ENCODE results near the gene JAG1. TPM values are rescaled to one million over a fixed set of nuclear protein-coding genes. Genes with fewer than 3 reads are reported as not detected.

The JAG1 gene
- total RNA-seq, 6 donors from 2014 or later: 37.7 to 57.4 (median 47.0) TPM

DNA sequence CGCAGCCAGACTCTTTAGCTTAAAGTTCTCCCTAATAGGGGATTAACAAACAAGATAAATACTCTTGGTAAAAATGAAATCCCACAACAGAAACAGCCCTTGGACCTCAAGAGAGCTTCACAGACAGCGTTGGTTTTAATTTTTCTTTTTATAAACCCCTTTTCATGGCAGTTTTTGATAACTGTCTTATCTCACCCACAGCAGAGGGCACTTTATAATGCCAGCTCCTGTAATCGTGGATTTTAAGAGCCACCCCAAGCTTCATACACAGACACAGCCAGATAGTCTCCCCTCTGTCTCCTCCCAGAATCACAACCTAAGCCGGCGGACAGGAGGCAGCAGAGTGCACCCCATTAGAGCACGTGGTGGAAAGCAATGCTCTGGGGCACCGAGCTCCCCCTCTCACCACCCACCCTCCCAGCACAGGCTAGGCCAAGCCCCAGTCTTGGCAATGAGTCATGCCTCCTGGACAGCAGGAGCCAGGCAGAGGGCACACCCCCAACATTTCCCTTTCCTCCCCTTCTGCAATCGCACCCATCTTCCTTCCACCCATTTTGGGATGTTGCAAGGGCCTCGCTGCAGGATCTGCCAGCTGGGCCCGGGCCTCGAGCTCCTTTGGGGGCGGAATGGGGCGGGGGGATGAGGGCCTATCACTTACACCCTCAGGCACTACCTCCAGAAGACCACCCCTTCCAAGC, 2.4 kb downstream of the JAG1 start:
- 3 to 4% methylated on average over 8 to 12 of the region's 13 CpGs for WGBS, 2 donors
- no peaks in the 10 kb centered on the region for H3K27me3 ChIP-seq
- peaks cover 0 to 22% (median 3%) of the 10 kb centered on the region in 4 donors for H3K36me3 ChIP-seq
- DNase-seq: peak in 1 of 2 donors; percentile 94
- peak overlapping the region; percentile 94 to 99 (median 98) for H3K27ac ChIP-seq
- ATAC-seq (ENCODE audit: low FRiP score in 2 of 2): peak; percentile 59 to 88
- no peaks in the 10 kb centered on the region for H3K9me3 ChIP-seq
- H3K4me3 ChIP-seq: peak overlapping the region; percentile 65 to 92 (median 88)
- peaks cover 37 to 71% (median 40%) of the 10 kb centered on the region in 4 donors for H3K4me1 ChIP-seq
- TF ChIP-seq, protein P1, sequence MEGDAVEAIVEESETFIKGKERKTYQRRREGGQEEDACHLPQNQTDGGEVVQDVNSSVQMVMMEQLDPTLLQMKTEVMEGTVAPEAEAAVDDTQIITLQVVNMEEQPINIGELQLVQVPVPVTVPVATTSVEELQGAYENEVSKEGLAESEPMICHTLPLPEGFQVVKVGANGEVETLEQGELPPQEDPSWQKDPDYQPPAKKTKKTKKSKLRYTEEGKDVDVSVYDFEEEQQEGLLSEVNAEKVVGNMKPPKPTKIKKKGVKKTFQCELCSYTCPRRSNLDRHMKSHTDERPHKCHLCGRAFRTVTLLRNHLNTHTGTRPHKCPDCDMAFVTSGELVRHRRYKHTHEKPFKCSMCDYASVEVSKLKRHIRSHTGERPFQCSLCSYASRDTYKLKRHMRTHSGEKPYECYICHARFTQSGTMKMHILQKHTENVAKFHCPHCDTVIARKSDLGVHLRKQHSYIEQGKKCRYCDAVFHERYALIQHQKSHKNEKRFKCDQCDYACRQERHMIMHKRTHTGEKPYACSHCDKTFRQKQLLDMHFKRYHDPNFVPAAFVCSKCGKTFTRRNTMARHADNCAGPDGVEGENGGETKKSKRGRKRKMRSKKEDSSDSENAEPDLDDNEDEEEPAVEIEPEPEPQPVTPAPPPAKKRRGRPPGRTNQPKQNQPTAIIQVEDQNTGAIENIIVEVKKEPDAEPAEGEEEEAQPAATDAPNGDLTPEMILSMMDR (IDR thresholded peaks at IDR 0.05): peak in 5 of 6 experiments; percentile 54 to 72 (median 56)
- no peak for TF ChIP-seq POLR2A (IDR thresholded peaks at IDR 0.05)
- TF ChIP-seq EP300 (IDR thresholded peaks at IDR 0.05): peak in 1 of 4 donors; percentile 51
- peak; percentile 62 to 76 for TF ChIP-seq POLR2AphosphoS5 (IDR thresholded peaks at IDR 0.05)

- Histone ChIP-seq H3K4me1 (peaks cover 44 to 78% (median 48%) of the 10 kb centered on the region in 4 donors), H3K36me3 (peaks cover 0 to 22% (median 3%) of the 10 kb centered on the region in 4 donors), H3K4me3 (peak overlapping the region; percentile 14 to 92 (median 78)), H3K27me3 (no peaks in the 10 kb centered on the region), H3K27ac (peak overlapping the region; percentile 86 to 99 (median 96)), H3K9me3 (no peaks in the 10 kb centered on the region)
- no peak for ATAC-seq (ENCODE audit: low FRiP score in 2 of 2)
- no peak for DNase-seq
- WGBS, 2 donors: 27 to 41% methylated on average over 18 of the region's 18 CpGs
- TF ChIP-seq POLR2AphosphoS5 (IDR thresholded peaks at IDR 0.05): no peak
- no peak for TF ChIP-seq POLR2A (IDR thresholded peaks at IDR 0.05)
- TF ChIP-seq EP300 (IDR thresholded peaks at IDR 0.05): no peak
- TF ChIP-seq, protein P1 (IDR thresholded peaks at IDR 0.05): no peak
These were observed 3.1 kb downstream of the JAG1 start for GRCh38 chr20:10670501-10671220.

GRCh38 chr20:10669843-10670446, 3.9 kb downstream of the JAG1 start:
- H3K9me3 ChIP-seq: no peaks in the 10 kb centered on the region
- H3K4me3 ChIP-seq: peak overlapping the region in 2 of 4 donors; percentile 91 to 92
- H3K27me3 ChIP-seq: no peaks in the 10 kb centered on the region
- H3K36me3 ChIP-seq: peaks cover 0 to 22% (median 3%) of the 10 kb centered on the region in 4 donors
- peak overlapping the region; percentile 7 to 99 (median 90) for H3K27ac ChIP-seq
- H3K4me1 ChIP-seq: peaks cover 46 to 77% (median 49%) of the 10 kb centered on the region in 4 donors
- 41 to 54% methylated on average over 6 of the region's 6 CpGs for WGBS, 2 donors
- ATAC-seq (ENCODE audit: low FRiP score in 2 of 2): no peak
- DNase-seq: no peak
- TF ChIP-seq POLR2A (IDR thresholded peaks at IDR 0.05): no peak
- no peak for TF ChIP-seq EP300 (IDR thresholded peaks at IDR 0.05)
- no peak for TF ChIP-seq POLR2AphosphoS5 (IDR thresholded peaks at IDR 0.05)
- TF ChIP-seq, protein P1 (IDR thresholded peaks at IDR 0.05): no peak

DNA sequence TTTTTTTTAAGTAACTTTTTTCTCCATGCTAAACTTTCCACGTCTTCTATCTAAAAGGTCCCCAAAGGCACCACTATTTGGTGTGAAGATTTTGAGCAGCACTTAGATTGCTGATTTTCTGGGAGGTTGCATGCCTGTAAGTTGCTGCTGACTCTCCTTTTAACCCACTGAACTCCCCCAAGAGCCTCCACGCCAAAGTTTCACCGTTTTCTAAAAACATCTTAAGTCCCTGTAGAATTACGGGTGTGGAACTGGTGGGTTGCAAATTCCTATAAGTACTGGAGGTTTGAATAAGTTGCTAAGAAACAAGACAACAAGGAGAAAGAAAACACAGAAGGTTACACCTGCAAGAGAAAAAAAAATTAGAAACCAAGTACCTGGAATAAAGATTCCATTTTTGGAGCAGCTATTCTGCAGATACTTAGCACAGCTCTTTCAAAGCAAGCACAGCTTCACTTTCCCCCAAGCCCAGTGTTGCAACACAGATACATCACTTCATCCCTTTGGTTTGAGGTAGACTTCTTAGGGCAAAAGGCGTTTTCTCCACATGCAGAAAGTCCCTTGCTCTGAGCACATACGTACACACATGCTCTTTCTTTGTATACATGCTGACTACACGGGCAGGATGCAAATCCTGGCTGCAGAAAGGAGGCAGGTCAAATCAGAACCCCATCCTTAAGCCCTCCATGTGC, 5.0 kb downstream of the JAG1 start:
- H3K27ac ChIP-seq: no peak overlapping the region

More for the DNA sequence above, 5.0 kb downstream of the JAG1 start:
- Histone ChIP-seq H3K9me3 (no peaks in the 10 kb centered on the region), H3K4me3 (no peak overlapping the region), H3K36me3 (peaks cover 0 to 23% (median 3%) of the 10 kb centered on the region in 4 donors), H3K4me1 (peaks cover 52 to 80% (median 53%) of the 10 kb centered on the region in 4 donors), H3K27me3 (no peaks in the 10 kb centered on the region)
- DNase-seq: no peak
- 79 to 84% methylated on average over 7 of the region's 7 CpGs for WGBS, 2 donors
- TF ChIP-seq EP300 (IDR thresholded peaks at IDR 0.05) (no peak), POLR2A (IDR thresholded peaks at IDR 0.05) (no peak), POLR2AphosphoS5 (IDR thresholded peaks at IDR 0.05) (no peak)
- TF ChIP-seq, protein P1 (IDR thresholded peaks at IDR 0.05): no peak
- no peak for ATAC-seq (ENCODE audit: low FRiP score in 2 of 2)

Data from upper lobe of left lung (tissue), 6 donors.